Esophagus squamous epithelium (tissue), 4 donors: ENCODE data around the gene AKR1E2.

Experiments used
- POLR2A ChIP-seq, 4 donors: fragments of 450-650 bp; IDR thresholded peaks; one replicate each; pipeline ENCODE4 v1.6.1; 2017; ENCODE audit warnings: antibody characterized with exemption in 4 of 4, mild to moderate bottlenecking in 4 of 4, moderate library complexity in 3 of 4
- TF ChIP-seq, protein P1 (sequence below), 6 experiments: fragments of 450-650 bp in 4 of 6; fragments of 200-600 bp in 2 of 6; sonication (generic) in 2 of 6; IDR thresholded peaks; one replicate each; pipeline ENCODE4 v1.5.1; 2016 to 2019; ENCODE audit warnings: antibody characterized with exemption in 6 of 6, mild to moderate bottlenecking in 4 of 6, moderate library complexity in 4 of 6

DNA sequence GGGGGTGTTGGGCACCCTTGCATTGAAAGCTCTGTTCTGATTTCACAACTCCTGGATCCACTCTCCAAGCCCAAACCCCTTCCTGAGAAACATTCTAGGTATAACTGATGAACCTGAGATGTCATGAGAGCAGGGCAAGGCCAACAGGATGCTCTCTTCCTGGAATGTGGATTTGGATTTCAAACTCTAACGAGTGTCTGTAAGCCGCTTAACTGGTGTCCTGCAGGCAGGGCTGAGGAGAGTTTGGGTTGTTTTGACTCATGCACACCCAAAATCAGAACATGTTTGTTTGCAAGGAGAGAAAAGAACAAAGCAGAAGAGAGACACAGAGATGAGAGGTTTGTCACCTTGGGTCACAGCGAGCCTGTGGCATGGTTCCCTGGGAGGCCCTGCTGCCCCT lies 24.6 kb upstream of the AKR1E2 start:
- TF ChIP-seq, protein P1, sequence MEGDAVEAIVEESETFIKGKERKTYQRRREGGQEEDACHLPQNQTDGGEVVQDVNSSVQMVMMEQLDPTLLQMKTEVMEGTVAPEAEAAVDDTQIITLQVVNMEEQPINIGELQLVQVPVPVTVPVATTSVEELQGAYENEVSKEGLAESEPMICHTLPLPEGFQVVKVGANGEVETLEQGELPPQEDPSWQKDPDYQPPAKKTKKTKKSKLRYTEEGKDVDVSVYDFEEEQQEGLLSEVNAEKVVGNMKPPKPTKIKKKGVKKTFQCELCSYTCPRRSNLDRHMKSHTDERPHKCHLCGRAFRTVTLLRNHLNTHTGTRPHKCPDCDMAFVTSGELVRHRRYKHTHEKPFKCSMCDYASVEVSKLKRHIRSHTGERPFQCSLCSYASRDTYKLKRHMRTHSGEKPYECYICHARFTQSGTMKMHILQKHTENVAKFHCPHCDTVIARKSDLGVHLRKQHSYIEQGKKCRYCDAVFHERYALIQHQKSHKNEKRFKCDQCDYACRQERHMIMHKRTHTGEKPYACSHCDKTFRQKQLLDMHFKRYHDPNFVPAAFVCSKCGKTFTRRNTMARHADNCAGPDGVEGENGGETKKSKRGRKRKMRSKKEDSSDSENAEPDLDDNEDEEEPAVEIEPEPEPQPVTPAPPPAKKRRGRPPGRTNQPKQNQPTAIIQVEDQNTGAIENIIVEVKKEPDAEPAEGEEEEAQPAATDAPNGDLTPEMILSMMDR (IDR thresholded peaks at IDR 0.05): no peak
- no peak for TF ChIP-seq POLR2A (IDR thresholded peaks at IDR 0.05)
